A673 (cell line): ENCODE data around the gene INTS1.

ENCODE experiments used
- CTCF ChIP-seq: fragments of 300-800, 200-600 bp; sonication (generic); conservative IDR thresholded peaks from 2 replicates; pipeline ENCODE4 v1.5.1; 2017; ENCODE audit warnings: low read depth, mild to moderate bottlenecking, antibody characterized with exemption, low read length, moderate library complexity, mixed read lengths
- EZH2 ChIP-seq: fragments of 200-600 bp; sonication (generic); IDR thresholded peaks from 2 replicates; pipeline ENCODE4 v1.6.1; 2017; ENCODE audit warnings: borderline replicate concordance, low read depth, mild to moderate bottlenecking, mixed read lengths, antibody characterized with exemption, low read length; ENCODE audit not compliant: poor library complexity, severe bottlenecking

DNA sequence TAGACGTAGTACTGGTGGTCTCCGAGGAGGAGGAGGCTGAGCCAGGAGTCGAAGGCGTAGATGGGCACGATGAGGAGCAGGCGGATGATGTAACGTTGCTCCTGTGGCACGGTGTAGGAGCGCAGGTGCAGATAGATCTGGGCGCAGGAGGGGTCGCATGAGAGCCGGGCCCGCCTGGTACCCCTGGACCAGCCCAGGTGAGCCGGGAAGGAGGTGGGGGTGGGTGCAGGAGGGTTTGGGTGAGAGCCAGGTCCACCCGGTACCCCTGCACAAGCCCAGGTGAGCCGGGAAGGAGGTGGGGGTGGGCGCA, 46.6 kb upstream of the INTS1 start:
- no peak for TF ChIP-seq CTCF
- TF ChIP-seq EZH2, result no peak
